ENCODE results near the gene CLCF1.

CLCF1 gene

GRCh38 chr11:67393990-67394389 lies 20.6 kb upstream of the CLCF1 start:
- DNase-seq: no peak

DNA sequence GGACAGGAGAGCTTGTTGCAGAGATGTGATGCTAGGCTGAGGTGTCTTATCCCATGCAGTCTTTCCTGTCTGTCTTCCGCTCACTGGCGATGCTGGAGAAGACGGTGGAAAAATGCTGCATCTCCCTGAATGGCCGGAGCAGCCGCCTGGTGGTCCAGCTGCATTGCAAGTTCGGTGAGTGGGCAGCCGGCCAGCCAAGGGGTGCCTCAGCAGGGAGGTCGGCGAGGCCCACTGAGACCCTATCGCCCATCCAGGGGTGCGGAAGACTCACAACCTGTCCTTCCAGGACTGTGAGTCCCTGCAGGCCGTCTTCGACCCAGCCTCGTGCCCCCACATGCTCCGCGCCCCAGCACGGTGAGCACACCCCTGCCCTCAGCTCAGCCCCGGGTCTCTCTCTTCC lies 20.0 kb upstream of the CLCF1 start:
- no peak for DNase-seq

GRCh38 chr11:67392183-67392715 lies 18.9 kb upstream of the CLCF1 start:
- DNase-seq: no peak

DNA sequence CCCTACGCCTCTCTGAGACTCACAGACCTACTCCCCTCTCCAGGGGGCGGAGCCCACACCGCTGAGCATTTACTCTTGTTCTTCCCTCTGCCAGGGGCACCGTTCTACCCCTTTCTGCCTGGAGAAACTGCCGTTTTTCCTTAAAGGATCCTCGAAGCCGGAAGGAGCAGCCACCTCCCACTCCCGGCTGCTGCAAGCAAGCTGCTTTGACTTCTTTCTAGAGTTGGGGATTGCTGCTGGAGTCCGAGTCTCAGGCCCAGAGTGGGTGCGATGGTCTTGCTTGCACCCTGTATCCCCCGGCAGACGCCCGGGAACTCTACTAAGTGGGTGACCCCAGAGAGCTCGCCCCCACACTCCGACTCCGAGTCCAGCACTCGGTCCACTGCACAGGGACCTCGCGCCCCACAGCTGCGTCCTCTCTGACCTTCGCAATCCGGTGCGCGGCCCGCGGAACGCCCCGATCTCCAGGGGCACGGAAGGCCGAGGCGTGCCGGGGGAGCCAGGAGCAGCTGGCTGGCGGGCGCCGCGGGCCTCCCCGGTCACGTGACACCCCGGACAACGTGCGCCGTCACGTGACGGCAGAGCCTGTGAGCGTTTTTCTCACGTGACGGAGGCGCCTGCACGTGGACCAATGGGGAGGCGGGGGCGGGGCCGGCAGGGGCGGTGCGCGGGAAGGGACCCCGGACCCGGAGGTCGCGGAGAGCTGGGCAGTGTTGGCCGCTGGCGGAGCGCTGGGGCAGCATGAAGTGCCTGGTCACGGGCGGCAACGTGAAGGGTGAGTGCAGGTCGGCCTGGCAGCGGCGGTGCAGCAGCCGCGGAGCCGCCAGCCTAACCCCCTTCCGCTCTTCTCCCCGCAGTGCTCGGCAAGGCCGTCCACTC lies 18.1 kb upstream of the CLCF1 start, which contains the start of gene RAD9A:
RAD9A (plus strand) TSS at position 683 of the 879 bp plus-strand sequence; CDS start at position 742, 59 bp downstream.
- peak; percentile 87 to 97 for DNase-seq

DNA sequence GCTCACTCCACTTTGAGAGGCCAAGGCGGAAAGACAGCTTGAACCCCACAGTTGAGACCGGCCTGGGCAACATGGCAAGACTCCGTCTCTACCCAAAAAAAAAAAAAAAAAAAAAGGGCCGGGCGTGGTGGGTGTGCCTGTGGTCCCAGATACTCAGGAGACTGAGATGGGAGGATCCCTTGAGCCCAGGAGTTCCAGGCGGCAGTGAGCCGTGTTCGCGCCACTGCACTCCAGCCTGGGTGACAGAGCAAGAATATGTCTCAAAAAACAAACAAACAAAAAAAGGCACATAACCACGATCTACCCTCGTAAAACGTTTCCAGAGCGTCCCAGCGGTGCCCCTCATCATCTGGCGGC lies 17.5 kb upstream of the CLCF1 start:
- DNase-seq: no peak

DNA sequence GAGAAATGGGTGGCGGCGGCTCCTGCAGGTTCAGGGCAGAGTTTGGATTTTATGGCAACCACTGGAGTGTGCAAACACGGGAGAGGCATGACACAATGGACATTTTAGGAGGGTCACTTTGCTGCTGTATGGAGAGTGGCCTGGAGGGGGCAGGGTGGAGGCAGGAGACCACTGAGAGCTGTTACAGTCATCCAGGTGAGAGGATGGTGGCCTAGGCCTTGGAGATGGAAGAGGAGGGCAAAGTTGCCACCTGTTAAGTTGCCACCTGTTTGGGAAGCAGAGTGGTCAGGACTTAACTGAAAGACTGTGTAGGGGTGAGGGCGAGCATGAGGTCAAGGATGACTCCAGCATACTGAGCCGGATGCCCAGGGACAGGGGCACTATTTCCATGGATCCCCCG lies 16.1 kb upstream of the CLCF1 start:
- peak in 1 of 2 experiments; percentile 26 for DNase-seq

DNA sequence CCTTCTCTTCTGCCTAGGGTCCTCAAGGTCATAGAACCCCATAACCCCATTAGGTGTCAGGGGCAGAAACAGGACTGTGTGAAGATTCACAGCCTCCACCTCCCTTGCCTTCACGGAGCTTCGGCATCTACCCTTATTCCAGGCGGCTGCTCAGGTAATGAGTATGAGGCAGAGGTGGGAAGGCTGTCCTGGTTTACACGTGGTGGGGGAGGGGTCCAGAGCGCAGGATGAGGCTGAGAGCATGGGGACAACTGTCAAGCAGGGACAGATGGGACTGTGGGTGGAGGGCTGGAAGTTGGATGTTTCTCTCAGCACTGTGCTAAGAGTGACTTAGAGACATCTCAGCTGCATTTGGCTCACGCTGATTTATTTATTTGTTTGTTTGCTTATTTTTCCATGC lies 14.1 kb upstream of the CLCF1 start:
- no peak for DNase-seq

- DNase-seq: no peak
Observed at GRCh38 chr11:67387069-67387468, 13.7 kb upstream of the CLCF1 start.

DNA sequence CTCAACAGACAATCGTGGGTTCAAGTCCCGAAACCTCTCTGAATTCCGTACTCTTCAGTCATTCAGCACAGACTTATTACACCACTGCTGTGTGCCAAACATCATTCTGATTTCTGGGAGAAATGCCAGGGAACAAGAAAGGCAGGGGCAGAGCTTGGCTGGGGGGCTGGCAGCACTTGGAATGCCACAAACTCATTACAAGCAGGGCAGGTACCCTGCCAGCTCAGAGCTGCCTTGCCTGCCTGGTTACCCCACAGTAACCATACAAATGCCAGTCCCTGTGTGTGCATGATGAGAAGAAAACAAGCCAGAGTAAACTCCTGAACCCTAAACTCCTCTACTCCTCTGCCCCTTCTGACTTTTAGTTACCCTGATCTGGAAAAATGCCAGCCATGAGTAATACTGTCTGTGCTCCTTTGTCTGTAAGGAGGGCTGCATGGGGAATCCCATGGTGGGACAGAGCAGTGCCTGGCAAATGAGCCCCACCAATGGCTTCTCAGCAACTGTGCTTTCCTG lies 11.5 kb upstream of the CLCF1 start:
- peak; percentile 73 to 76 for DNase-seq

- peak; percentile 35 to 81 for DNase-seq
Observed at GRCh38 chr11:67382276-67383136, 9.1 kb upstream of the CLCF1 start.

DNA sequence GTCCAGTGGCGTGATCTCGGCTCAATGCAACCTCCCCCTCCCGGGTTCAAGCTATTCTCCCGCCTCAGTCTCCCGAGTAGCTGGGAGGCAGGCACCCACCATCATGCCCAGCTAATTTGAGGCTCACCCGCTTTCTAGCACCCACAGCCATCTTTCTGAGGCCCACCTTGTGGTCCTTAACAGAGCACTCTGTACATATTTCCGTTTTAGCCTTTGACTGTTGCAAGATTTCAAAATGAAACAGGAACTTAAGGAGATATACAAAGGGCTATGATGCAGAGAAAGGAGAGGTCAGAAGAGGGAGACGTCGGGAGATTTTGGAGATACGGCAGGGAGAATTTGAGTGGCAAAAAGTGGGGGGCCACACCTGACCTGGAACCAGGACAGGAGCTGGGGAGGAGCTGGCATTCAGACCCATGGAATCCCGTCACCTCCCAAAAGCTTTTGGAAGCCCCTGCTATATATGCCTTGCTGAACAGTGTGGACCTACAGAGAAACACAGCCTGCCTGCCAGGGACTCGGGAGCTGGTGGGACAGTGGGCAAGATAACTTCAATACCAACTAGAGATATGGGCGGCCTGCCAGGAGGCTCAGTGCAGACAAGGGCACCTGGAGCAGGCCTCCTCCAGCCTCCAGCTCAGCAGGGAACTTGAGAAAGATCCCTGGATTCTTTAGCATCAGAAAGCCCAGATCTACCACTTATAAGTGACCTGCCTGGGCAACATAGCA lies 8.0 kb upstream of the CLCF1 start:
- no peak for DNase-seq

GRCh38 chr11:67379061-67380058 lies 6.0 kb upstream of the CLCF1 start:
- DNase-seq: no peak

DNA sequence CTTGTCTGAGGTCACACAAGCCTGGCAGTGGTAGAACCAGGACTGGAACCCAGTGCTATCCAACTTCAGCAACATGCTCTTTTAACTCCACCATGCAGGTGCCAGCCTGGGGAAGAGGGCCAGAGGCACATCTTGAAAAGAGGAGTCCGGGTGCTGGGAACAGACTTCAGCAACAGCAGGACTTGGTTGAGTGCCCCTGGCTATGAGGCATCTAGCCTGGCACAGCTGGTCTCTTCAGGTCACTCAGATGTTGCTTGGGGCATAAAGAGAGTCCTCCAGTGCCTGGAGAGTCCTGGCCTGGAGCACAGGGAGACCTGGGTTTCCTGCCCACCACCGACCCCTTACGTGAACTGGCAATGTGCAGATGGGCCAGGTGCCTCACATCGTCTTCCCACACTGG lies 5.1 kb upstream of the CLCF1 start:
- DNase-seq: no peak

DNA sequence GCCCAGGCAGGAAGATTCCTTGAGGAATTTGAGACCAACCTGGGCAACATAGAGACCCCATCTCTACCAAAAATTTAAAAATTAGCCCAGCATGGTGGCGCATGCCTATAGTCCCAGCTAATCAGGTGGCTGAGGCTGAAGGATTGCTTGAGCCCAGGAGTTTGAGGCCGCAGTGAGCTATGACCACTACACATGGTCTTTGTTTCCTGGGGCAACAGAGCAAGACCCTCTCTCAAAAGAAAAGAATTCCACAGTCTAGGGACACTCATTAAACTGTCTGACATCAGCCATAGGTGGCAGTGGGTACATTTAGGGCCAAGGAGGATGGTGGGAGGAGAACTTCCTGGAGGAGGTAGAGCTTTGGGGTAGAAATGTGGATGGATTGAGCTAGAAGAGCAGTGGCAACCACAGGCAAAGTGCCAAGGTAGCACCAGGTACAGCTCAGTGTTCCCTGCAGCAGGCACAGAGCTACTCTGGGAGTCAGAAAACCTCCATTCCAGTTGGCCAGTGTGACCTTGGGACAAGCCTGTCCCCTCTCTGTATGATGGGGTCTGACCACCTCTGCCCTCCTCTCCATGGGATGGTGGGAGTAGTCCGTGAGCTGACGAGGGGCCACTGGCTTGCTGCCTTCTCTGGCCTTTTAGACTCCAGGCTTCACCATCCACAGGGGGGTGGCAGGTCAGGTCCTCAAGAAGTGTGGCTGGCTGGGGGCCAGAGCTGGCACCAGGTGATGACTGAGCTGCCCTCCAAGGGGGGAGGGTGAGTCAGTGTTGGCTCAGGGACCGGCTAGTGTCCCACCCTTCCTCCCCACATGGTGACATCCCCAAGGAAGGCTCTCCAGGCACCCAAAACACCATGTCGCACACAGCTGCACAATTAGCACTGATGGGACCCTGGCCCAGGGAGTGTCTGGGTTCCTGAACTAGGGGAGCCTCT lies 3.7 kb upstream of the CLCF1 start:
- no peak for DNase-seq

DNA sequence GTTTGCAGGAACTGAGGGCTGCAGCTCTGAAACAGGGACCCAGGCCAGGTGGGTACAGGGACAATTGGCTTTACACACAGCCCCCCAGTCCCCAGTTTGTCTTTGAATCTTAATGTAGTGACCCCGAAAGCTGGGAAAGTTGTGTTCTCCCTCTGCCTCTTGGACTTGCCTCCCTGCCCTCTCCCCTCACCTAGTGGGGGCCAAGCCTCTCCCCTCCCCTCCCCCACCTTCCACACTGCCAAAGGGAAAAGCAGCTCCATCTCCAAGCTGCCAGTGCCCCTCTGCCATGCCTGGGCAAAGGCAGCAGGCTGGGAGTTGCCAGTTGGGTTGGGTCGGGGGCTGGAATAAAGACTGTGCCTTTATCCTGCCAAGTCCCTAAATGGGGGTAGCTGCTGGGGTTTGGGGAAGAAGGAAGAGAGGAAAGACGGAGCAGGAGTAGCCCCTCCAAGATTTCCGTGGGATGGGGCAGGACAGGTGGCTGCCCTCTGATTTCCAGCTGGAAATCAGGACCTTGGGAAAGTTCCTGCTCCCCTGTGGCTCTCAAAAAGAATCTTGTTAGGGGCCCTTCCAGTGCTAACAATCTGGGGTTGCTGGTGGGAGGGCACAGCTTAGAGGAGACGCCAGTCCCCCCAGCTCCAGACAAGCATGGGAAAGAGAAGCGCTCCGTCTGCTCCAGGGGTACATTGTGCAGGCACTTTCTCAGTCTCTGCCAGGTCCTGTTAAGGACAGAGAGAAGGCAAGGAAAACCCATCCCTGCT lies 2.8 kb upstream of the CLCF1 start:
- no peak for DNase-seq

GRCh38 chr11:67375320-67376055 lies 2.1 kb upstream of the CLCF1 start:
- no peak for DNase-seq

DNA sequence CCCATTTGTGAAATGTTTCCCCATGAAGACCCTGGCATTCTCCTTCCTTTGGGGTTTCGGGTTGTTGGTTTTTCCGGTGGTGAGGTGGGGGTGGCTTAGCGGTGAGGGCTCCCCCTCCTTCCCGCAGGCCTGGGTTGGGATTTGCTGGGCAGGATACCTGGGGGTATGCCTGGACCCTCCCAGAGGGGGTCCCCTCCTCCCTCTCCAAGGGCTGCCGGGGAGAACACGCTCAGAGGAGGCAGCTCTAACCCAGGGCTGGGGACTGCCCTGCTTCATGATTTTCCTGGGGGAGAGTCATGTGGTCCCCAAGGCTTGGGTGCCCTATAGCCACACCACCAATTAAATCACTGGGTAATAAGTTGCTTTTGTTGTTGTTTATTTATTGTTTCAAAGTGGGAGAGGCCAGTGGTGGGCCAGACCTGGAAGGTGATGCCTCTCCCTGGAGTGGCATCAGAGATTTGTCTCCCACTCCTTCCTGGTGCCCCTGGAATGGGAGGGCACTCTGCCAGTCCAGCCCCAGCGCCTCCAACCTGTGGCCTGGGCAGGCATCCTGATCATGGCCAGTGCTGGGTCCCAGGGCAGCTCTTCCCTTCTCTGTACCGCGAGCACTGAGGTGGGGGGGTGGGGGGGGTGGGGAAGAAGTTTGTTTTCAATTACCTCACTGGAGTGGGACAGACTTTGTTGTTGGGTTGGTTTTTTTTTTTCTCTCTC lies 1.3 kb upstream of the CLCF1 start:
- DNase-seq: no peak

Data from NCI-H446 (cell line).